NCI-H2196 (cell line): ENCODE results near the gene GBP3.
A peak's percentile ranks its signal among the peaks of the same experiment; 100 is the strongest.
"Not testable (repeated sequence)": the region's sequence is repeated elsewhere in the genome, so short reads cannot be mapped to it uniquely, and the experiment has no call there.

ENCODE experiments used
- DNase-seq: peaks from one replicate; lab custom pipeline; 2025; ENCODE audit not compliant: unreplicated experiment; lab: John Stamatoyannopoulos, UW

Gene GBP3

DNA sequence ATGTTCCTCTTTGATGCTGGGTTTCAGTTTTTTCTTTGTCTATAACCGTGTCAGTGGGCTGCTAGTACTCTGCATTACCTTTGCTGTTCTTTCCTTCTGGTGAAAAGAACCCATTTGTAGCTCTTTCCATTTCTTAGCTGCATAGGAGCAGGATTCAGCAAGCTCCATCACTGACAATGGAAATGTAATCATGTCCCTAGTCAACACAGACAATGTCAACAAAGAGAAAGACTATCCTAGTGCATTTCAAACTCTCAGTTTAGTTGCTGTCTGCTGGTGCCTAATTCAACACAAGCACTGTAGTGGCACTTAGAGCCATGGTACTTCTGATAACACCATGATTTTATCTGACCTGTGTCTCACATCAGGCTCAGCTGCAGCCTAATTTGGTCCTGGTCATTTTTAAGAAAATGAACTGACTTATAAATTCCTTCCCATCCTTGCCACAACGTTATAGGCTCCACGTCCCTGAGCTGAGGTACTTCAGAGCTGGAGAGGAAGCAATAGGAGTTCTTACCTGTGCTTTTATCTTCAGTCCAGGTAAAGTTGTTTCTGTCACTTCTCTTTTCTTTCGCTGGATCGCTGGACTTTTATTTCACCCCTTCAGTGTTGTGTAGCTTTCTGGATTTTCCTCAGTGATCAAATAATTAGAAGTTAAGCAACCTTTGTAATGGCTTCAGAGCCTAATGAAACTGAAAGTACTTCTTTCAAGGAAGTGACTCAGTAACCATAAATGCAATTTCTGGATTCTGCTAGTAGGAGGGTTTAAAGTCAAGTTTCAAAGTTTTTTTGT is at the start of gene GBP3:
GBP3 (minus strand) TSS at position 700 of the 793 bp plus-strand sequence. CDS start 2,145 bp downstream, outside the sequence.
- DNase-seq = peak; percentile 19

DNA sequence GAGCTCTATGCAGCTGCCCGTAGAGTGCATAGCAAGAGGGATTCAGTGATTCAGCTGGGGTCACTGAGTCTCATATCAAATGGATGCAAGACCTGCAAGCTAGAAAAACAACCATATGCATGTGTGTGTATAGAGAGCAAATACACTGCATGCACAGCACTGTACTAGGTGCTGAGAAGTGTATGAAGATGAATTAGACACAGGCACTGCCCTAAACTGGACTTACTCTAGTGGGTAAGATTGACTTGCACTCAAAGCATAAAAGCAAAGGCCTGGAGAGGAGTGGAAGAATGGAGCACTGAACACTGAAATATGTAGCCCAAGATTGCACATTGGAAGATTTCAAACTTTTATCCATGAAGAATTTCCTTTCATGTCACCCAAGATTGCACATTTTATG is 47.8 kb upstream of the GBP3 start:
- no peak for DNase-seq

DNA sequence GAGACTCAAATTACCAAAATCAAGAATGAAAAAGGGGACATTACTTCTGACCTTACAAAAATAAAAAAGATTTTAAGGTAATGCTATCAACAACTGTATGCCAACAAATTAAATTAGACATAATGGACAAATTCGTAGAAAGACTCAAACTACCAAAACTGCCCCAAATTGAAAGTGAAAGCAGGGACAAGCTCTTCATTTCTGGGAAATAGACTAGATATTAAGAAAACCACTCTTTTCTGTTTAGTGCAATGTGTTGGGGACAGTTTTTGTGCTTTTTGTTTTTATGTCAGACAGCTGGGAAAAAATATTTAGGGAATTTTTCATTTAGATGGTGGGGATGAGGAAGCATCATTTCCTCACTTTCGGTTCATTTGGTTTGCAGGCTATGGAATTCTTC is 47.3 kb upstream of the GBP3 start:
- DNase-seq = no peak

GRCh38 chr1:89068291-89068690 is 45.6 kb upstream of the GBP3 start:
- DNase-seq = no peak

DNA sequence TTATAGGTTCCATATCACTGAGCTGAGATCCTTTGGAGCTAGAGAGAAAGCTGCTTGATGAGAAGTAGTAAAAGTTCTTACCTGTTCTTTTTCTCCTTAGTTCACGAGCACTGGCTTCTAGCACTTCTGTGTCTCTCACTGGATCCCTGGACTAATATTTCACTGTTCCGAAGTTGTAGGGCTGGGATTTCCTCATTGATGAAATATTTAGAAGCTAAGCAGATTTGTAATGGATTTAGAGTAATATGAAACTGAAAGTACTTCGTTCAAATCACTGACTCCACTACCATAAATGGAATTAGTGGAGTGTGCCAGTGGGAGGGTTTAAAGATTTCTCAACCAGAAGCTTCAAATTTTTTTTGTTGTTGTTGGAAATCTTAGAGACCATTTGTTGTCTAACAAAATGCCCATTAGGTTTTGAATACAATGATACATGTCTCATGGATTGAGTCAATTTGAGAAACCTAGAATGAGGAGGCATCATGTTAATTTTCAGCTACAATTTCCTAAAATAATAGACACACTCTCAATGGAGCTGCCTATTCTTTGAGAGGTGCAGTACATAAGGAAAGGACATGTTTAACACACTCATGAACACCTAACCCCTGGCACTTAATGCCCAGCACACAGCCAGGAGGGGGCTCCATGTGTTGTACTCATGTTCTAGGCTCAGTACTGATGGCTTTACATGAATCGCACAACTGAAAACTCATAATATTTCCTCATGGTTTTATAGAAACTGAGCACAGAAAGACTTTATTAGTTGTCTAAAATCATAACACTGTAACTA is 42.6 kb upstream of the GBP3 start, which contains the start of gene GBP1:
GBP1 (minus strand) TSS at position 130 of the 790 bp plus-strand sequence. CDS start 1,974 bp downstream, outside the sequence.
- no peak for DNase-seq

DNA sequence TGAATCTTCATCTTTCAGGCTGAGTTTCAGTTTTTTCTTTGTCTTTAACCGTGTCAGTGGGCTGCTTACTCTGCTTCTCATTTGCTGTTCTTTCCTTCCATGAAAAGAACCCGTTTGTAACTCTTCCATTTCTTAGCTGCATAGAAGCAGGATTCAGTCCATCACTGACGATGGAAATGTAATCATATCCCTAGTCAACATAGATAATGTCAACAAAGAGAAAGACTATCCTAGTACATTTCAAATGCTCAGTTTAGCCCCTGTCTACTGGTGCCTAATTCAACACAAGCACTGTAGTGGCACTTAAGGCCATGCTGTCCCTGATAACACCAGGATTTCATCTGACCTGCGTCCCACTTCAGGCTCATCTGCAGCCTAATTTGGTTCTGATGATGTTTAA is 42.0 kb upstream of the GBP3 start:
- no peak for DNase-seq

DNA sequence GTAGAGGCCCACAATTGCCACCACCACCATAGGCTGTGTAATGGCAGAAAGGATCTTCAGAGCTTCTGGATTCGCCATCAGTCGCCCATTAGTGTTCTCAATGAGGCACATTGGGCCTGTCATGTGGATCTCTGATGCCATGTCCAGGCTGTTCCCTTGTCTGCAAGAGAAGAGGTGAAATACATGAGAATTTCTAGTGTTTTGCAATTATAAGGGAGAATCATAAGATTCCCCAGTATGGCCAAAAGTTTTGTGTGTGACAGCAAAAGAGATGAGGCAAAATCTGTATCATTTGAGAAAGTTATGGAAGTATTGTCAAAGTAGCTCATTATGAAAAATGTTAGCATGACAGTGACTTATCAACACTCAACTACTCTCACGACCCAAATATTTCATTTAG is 40.4 kb upstream of the GBP3 start:
- no peak for DNase-seq

DNA sequence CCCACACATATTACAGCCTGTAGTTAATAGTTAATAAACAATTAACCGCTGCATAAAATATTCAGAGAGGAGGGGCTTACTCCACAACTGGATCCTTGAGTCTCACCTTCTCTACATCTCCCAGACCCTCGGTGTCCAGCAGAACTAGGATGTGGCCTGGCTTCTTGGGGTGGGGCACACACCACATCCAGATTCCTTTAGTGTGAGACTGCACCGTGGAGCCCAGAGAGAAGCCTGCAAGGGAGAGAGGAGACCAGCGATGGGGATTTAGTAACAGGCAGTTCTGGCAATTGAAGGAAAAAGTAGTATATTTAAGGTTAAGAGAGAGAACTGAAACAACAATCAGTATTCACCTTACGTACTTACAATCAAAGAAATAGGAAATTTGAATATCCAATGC is 37.4 kb upstream of the GBP3 start:
- no peak for DNase-seq

- DNase-seq = no peak
Observed at GRCh38 chr1:89051955-89052312, 29.3 kb upstream of the GBP3 start.

DNA sequence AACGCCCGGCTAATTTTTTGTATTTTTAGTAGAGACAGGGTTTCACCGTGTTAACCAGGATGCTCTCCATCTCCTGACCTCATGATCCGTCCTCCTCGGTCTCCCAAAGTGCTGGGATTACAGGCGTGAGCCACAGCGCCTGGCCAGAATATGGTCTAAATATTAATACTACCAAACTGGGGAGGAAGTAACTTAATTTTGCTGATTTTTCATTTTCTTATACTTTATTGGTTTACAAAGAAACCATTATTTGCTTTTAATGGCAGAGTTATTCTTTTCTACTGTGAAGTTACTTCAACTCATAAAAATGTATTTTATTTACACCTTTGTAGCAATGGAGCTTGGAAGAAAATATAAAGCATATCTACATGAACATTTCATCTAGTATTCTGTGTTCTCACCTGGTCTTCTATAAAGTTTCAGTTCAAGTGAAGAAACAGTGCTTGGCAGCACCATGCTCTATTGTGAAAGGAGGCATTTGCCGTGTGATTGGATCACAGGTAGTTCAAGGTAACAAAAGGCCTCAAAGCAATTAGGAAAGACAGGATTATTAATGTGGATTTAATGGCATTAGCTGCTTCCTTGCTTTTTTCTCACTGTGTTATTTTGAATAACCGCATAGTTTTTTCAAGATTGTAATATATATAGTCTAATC is 28.8 kb upstream of the GBP3 start:
- DNase-seq = no peak

- no peak for DNase-seq
Observed at GRCh38 chr1:89050649-89051033, 28.0 kb upstream of the GBP3 start.

- not testable (repeated sequence) for DNase-seq
Observed at GRCh38 chr1:89049901-89050648, 27.4 kb upstream of the GBP3 start.

DNA sequence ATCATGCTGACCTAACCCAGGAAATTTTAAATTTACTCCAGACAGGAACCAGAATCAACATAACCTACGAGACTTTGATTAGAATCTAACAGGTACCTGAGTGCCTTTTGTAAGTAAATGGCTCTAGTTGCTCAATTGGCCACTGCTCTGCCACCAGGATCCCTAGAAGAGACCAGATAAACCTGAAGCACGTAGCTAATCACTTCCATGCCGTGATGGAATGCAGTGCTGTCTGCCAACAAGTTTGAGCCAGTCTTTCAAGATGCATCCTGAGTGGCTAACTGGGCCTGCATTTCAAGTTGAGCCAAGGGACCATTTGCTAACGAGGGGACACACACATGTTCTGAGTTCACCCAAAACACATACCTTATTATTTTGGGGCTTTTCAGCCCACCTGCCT is 26.5 kb upstream of the GBP3 start:
- DNase-seq = not testable (repeated sequence)

GRCh38 chr1:89047734-89048133 is 25.1 kb upstream of the GBP3 start:
- no peak for DNase-seq

DNA sequence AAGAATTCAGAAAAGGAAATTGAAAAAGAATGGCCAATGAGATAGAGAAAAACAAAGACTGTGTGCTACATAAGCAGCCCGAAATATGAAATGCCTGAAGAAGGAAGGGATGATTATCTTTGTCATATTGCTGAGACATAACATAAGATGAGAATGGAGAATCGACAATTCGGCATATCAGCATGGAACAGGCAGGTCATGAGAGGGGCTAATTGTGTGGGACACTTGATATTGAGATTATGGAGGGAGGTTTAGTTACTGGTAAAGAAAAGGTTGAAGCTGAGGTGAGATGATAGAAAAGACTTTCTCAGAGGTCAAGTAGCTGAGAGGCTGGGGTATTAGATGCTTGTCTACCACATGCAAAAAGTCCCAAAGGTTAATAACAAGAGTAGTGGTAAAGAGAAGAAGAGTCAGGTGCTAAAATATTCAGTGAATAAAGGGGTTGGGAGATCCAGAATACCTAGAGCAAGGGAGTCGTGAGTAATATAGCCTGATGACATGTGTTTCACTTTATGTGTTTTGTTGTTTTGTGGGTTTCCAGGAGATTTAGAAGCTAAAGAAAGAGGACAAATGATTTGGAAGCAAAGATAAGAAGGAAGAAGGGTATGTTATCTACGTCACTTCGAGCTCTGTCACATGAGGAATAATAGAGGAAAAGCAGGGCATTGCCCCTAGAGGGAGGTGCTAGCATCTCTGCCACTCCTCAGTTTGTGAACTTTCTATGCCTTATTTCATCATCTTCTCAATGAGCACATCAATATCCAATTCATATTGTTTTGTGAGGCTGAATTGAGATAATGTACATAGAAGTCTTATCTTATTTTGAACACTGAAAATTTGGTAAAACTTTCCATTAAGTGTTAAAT is 23.9 kb upstream of the GBP3 start:
- not testable (repeated sequence) for DNase-seq

GRCh38 chr1:89044970-89045721 is 22.5 kb upstream of the GBP3 start:
- DNase-seq = no peak

DNA sequence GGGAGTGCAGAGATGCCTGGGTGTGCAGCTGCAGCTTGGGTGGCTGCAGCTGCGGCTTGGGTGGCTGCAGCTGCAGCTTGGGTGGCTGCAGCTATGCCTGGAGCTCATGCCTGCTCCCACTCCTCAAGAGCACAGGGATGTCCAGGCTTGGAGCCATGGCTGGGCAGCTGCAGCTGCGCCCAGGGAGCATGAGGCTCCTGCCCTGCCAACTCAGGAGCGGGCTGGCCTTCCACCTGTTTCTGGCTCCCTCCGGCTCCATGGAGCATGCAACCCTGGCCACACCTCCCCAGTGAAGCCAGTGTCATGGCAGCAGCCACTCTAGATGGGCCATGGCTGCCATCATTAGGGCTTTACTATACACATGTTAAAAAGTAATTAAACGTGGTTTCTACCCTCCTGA is 21.3 kb upstream of the GBP3 start:
- DNase-seq = no peak

DNA sequence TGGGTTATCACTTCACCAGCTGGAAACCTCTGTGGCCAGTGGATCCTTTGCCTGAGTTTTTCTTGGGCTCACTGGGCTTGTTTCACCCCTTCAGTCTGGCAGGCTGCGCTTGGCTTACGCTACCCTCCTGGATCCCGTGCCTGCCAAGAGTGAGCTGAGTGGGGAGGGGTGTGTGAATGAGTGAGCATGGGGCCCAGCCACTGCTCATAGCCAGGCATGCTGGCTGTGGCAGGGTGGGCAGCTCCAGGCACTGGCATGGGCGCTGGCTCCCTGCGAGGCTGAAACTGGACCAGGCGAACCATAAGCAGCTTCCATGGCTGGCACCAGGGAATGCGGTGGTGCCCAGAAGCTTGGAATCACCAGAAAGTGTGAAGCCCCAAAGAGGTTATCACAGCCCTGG is 19.8 kb upstream of the GBP3 start:
- DNase-seq = no peak

DNA sequence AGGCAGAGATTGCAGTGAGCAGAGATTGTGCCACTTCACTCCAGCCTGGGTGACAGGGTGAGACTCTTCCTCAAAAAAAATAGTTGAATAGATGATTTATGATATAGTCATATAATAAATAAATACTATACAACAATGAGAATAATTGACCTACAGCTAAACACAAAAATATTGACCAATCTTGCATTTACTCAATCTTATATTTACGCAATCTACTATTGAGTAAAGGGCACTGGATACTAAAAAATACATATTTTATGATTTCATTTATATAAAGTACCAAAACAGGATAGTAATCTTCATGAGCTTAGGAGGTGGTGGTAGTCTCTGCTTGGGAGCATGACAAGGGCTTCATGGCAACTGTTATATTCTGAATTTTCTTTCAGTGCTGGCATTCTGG is 19.1 kb upstream of the GBP3 start:
- no peak for DNase-seq
